PC-9 (cell line): ENCODE results near the gene PRM2.

Experiments used
- CTCF ChIP-seq: fragments of 200-600 bp; sonication (generic); conservative IDR thresholded peaks from 2 replicates; pipeline ENCODE4 v1.6.1; 2017; ENCODE audit warnings: mixed run types, antibody characterized with exemption, mild to moderate bottlenecking, moderate library complexity
- EZH2 ChIP-seq: fragments of 200-600 bp; sonication (generic); IDR thresholded peaks from 2 replicates; pipeline ENCODE4 v1.8.0; 2017; ENCODE audit warnings: antibody characterized with exemption, low read depth

- TF ChIP-seq CTCF (no peak), EZH2 (no peak)
Measured at GRCh38 chr16:11297492-11298142, 21.3 kb upstream of the PRM2 start.
